HL-60 (cell line): Measurements from ENCODE around the gene MARF1.

Experiments
- CTCF ChIP-seq: IDR thresholded peaks from one replicate; pipeline ENCODE4 v1.5.1; 2011; ENCODE audit warnings: low read length, control low read depth, inconsistent platforms; ENCODE audit not compliant: insufficient read depth
- POLR2AphosphoS5 ChIP-seq: IDR thresholded peaks from 2 replicates; pipeline ENCODE4 v1.6.1; 2012; ENCODE audit warnings: low read depth

GRCh38 chr16:15649727-15650018, 6.7 kb upstream of the MARF1 start:
- TF ChIP-seq POLR2AphosphoS5: no peak
- TF ChIP-seq CTCF: no peak
